Hematopoietic multipotent progenitor cell treated with erythropoietin and hydrocortisone succinate and interleukin-3 and kit ligand, for 15 days (in vitro differentiated cells): ENCODE measurements around the gene ADORA1.

Experiments
- DNase-seq: peaks from one replicate; pipeline ENCODE4 v3.0.0-alpha.2; 2015; ENCODE audit warnings: low spot score

ADORA1 gene

GRCh38 chr1:203173011-203173555 is 45.6 kb downstream of the ADORA1 start:
- DNase-seq: no peak

DNA sequence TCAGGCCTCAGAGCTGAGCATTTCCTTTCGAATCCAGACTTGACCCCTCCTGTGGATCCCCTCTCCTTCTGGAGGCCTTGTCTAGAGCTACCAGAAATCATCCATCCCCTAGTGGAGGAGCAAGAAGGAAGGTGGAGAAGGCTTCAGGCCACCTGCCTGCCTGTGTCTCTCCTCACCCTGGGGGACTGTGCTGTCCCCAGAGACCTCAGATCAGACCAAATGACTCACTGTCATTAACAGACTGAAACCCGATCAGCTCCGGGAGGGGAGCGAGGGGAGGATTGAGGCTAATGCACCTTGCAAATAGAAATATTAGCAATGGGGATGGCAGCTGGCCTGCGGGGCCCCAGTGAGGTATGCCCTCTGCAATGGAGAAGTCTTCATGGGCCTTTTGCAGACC is 46.0 kb downstream of the ADORA1 start:
- no peak for DNase-seq

DNA sequence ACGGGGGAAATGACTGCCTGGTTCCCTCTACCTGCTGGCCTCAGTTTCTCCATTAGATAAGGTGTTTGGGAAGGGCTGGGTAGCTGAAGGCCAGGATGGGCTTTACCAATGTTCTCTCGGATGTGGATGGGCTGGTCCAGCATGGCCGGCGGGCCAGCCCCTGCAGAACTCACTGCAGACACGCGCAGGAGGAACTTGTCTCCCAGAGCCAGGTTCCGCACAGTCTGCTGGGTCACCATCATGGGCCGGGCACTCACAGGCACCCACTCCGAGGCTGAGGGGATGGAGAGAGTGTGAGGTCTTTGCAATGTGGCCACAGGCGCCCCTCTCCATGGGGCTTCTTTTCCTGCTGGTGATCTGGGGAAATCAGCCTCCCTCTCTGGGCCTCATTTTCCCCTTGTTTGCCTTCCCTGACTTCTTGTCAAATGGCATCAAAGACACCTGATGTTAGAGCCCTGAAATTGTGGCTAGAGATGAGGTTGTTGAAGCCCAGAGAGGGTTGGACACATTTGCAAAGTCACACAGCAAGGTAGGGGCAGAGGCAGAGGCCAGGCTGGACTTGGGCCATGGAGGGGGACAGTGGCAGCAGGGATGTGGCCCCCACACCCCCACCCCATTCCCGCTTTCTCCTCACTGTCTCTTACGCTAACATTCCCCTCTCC is 46.9 kb downstream of the ADORA1 start:
- DNase-seq: no peak

DNA sequence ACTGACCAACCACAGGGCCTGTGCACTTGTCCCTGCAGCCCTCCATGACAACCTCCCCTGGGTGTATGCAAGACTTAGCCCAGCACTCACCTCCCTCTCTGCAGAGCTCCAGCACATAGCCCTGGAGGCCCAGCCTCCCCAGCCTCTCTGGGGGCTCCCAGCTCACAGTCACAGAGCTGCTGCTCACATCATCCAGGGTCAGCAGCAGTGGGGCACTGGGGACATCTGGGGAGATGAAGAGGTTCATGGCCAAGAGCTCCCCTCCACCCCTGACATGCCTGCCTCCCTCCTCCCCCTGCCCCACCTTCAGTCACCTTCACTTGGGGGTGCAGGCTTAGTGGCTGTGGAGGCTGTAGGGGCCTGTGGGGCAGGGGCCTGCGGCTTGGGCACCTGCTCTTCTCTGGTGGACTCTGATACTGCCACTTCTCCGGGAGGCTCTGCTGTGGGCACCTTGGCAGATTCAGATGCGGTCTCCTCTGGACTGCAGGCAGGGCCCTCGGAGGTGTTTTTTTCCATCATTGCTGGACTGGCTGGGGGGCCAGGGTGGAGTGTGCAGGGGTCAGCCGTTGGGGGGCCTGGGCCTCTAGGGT is 47.8 kb downstream of the ADORA1 start, which contains the start of gene MYBPH:
Gene MYBPH (minus strand): TSS at position 590 of the 590 bp plus-strand sequence. CDS start 71 bp downstream, at position 519.
- DNase-seq: no peak

DNA sequence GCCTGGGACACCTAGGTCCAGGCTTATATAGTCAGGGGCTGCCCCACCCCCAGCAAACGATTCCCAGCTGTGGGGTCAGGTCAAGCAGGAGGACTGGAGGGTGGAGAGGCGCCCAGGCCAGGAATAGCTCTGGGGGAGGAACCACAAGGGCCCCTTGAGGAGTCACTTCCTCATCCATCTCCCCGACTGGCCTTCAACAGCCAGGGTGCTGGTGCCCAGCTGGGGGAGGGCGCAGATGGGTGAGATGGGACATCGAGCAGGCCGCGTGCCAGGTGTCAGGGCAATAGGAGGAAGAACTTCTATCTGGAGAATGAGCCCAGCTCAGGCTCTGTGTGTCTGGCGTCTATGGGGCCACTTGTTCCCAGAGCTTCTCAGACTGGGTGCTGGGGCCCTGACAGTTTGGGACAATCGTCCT is 48.3 kb downstream of the ADORA1 start:
- DNase-seq: no peak

DNA sequence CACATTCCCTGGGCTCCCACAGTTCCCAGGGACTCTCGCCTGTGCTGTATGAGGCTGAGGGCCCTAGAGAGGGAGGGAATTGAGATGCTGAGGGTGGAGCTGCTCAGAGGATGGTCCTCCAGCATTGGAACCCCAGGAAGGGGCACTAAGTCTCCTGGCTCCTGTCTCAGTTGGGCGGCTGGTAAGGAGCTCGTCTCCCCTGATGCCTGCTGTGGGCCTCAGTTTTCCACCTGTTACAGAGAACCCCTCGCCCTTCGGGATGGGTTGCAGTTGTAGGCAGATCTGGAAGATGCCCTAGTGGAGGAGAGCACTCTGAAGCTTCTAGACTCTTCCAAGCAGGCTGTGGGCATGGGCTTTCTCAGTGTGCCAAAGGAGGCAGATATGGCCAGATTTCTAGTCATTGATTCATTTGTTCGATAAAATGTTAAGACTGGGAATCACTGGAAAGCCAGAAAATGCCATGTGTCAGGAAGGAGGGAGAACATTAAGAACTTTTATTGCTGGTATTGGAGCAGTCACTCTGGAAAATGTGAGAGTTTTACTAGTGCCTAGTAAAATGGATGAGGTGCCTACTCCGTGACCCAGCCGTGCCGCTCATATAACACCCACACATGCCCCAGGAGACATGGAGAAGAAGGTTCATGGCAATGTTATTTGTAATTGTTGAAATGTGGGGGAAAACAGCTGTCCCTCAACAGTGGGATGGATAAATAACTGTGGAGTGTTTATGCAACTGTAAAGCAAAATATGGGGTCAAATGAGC is 48.9 kb downstream of the ADORA1 start:
- DNase-seq: no peak

DNA sequence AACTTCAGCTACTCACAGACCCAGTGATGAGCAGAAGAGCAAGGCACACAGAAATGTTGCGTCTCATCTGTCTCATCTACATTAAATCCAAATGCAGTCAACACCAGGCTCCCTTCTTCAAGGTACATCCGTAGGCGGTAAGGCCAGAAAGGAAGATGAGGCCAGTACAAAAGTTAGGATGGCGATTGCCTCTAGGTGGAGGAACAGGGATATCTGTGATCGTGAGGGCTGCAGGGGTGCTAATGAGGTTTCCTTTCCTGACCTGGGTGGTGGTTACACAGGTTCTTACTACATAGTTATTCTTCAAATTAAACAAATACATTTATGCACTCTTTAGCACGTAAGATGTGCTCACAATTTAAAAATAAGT is 49.5 kb downstream of the ADORA1 start:
- DNase-seq: no peak

GRCh38 chr1:203177470-203178039 is 50.0 kb downstream of the ADORA1 start:
- no peak for DNase-seq

GRCh38 chr1:203178083-203178482 is 50.6 kb downstream of the ADORA1 start:
- DNase-seq: no peak

DNA sequence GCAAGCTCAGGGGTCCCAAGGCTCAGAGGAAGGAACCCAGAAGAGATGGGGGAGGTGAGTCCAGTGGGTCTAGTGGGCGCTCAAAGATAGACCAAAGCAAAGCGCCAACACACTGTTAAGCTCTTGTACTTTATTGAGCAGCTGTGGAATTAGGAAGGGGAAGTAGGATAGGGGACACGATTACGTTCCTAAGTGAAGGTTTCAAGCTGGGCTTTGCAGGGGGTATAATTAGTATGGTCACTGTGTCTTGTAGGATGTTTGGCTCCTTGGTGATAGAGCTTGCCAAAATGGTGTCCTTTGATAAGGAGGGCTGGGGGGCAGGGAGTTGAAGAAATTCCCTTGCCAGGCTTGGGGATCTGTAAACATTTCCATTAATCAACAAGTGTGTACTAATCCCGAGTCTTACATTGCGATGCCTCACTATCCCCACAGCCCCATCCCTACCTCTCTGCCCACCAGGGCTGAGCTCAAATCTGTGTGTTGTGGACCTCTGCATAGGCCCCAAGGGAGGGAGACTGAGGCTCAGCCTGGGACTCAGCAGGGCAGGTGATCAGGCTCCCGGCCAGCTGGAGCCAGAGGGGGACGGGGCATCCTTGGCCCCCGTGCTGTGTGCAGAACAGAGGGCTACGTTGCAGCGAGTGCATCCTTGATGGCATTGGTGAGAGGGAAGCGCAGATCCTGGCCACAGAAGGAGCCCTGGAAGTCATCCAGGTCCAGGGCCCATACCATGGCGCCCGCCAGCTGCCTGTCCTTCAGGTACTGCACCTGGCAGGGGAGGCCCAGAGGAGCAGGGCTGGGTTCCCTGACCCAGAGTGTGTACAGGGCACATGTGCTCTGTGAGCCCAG is 51.5 kb downstream of the ADORA1 start:
- DNase-seq: no peak

DNA sequence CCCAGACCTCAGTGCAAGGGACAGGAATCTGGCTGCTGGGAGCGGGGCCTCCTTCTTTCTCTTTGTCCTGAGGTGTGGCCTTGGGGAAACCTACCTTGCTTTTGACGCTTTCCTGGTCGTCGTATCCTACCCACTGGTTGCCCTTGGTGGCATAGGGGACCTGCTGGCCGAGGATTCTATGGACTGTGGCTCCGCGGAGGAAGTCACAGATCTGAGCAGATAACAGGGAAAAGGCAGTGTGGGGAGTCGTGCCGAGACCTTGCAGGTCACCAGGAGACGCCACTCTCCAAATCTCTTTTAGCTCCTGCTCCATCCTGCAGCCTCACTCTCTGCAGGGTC is 52.1 kb downstream of the ADORA1 start:
- no peak for DNase-seq

- DNase-seq: no peak
These were observed 53.2 kb downstream of the ADORA1 start for GRCh38 chr1:203180611-203181330.

DNA sequence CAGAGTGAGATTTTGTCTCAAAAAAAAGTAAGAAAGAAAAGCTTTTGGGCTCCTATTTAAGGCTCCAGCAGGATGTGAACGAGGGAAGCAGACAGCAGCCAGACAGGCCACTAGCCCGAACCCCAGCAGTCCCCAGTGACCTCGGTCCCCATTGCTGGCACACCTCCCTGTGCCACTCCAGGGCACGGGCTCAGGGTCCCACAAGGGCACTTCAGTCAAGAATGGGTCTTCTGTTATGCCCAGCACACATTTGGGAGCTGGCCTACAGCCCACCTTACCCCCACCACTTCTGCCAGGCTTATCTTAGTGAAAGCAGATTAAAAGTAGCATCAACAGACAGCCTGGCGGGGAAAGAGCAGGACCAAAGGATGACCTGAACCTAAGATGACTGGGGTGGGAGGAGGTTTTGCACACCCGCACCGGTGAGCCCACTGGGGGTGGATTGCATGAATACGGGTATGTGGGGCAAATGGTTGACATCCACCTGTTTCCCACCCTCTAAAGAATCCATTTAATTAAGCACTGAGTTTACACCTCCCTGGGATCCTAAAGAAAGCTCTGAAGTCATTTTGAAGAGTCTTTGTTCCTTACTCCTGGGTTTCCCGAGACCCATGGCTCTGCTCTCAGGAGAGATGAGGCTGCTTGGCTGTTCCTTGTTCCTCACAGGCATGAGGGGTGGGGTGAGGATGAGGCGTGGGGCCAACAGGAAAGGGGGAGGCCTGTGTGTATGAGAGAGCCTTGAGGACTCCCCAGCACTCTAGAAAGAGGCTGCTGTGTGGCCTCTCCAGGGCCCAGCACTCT is 54.3 kb downstream of the ADORA1 start:
- no peak for DNase-seq

DNA sequence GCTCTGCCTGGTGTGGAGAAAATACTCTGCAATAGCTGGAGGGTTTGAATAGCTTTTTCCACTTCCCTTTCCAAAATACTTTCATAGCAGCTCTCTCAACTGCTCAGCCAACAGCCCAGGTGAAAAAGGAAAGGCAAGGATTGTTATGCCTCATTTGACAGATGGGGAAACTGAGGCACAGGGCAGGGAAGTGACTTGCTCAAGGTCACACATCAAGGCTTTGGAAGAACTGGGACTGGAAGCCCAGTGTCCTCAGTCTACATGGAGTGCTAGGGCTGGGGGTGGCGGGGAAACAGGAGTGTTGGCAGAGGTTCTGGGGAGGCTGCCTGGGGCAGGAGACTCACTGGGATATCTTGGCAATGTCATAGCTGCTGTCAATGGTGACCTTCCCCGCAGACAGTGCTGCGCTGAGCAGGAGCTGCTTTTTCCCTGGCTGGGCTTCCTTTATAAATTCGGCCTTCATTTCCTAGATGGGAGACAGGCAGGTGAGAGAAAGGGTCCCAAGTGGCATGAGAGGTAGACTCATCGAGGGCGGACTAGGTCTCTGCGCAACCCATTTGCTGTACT is 54.9 kb downstream of the ADORA1 start:
- no peak for DNase-seq

DNA sequence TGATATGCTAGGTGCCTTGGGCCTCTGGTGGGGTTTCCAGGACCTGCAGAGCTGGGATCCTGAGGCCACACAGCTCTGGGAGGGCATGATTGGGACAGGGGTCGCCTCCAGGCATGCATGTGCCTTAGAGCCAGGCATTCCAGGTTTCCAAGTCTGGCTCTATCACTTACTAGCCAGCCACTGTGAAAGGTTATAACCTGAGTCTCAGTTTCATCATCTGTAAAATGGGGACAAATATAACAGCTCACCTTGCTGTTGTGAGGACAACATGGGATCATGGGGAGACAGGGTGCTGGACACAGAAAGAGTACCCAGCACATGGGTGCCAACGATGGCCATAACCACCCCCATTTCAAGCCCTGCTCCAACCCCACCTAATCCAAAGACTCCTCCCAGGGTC is 56.3 kb downstream of the ADORA1 start:
- no peak for DNase-seq

GRCh38 chr1:203184467-203184866 is 56.9 kb downstream of the ADORA1 start:
- no peak for DNase-seq

GRCh38 chr1:203185061-203185461 is 57.5 kb downstream of the ADORA1 start:
- DNase-seq: no peak

- no peak for DNase-seq
These were observed 58.1 kb downstream of the ADORA1 start for GRCh38 chr1:203185585-203185984.

DNA sequence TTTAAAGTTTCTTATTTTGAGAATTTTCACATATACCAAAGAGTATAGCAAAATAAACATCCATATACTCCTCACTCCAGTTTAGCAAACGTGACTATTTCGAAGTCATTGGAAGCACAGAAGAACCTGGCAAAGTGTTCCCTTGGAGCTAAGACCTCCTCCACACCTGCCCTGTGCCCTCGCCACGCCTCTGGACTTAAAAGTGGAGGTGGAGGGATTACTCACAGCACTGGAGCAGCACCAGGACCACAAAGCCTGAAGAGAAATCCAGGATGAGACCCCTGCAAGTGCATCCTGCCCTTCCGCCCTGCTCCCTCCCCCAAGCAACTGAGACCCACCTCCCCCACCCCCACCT is 58.5 kb downstream of the ADORA1 start:
- no peak for DNase-seq
